GM04504 (cell line): Measurements from ENCODE around the gene BMF.
"Not testable (repeated sequence)": the region's sequence is repeated elsewhere in the genome, so short reads cannot be mapped to it uniquely, and the experiment has no call there.

Experiments used
- DNase-seq: peaks from one replicate; pipeline ENCODE4 v3.0.0-alpha.2; 2012; ENCODE audit warnings: low read depth

The BMF gene, protein sequence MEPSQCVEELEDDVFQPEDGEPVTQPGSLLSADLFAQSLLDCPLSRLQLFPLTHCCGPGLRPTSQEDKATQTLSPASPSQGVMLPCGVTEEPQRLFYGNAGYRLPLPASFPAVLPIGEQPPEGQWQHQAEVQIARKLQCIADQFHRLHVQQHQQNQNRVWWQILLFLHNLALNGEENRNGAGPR

GRCh38 chr15:40108855-40109735 lies at the start of gene BMF:
BMF (minus strand) TSS chr15:40108879; CDS start chr15:40106086, 2,793 bp downstream.
- peak; percentile 96 for DNase-seq

- DNase-seq, result no peak
Measured at GRCh38 chr15:40157778-40158447, 49.2 kb upstream of the BMF start.

GRCh38 chr15:40155270-40155910 lies 46.7 kb upstream of the BMF start:
- DNase-seq, result no peak

DNA sequence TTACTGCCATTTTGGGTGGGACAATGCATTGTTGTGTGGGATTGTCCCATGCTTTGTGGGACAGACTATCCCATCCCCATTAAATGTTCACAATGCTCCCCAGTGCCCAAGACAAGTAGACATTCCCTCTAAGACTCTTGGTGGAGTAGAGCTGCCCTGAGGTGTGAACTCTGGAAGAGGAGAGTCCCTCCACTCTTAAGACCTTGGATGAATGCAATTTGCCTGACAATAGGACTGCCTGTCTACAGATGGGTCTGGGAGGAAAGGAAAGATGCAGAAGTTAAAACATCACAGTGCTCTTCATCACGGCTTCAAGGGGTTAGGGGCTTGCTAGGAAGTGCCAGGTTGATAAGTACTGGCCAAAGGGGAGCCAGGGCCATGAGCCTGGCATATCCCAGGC lies 46.1 kb upstream of the BMF start:
- DNase-seq, result not testable (repeated sequence)

DNA sequence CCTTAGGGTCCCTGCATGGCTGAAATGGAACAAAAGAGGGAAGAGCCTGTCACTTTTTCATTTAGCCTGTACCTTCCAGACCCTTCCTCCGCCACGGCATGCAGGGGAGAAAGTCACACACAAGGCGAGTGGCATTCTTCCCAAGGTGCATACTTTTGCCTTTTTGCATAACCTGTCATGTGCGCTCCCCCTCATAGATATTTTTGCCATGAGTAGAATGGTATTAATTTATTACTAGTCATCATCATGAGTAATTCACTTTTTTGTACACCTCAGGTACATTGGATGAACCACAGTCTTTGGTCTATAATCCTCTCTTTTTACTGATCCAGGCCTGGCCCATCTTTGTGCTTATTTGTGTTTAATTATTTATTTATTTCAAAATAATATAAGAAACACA lies 43.3 kb upstream of the BMF start:
- no peak for DNase-seq

GRCh38 chr15:40151499-40151898 lies 42.8 kb upstream of the BMF start:
- no peak for DNase-seq

- DNase-seq, result no peak
Measured at GRCh38 chr15:40150163-40150925, 41.7 kb upstream of the BMF start.

DNA sequence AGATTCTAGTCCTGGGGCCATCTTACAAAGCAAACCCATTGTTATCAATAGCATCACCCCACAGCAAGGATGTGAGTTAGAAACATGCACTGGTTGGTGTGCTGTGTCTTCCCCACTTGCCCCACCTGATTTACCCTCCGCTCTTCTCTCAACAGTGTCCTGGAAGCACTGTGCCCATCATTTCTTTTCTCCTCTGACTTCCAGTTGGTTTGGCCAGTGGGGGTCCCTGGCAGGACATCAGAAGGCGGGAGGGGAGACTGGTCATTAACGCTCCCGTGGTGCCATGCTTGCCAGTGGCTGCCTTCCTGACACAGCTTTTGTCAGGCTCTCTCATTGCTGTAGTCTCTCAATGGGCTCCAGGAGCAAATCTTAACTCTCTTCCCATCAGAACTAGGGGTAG lies 40.7 kb upstream of the BMF start:
- DNase-seq, result no peak

DNA sequence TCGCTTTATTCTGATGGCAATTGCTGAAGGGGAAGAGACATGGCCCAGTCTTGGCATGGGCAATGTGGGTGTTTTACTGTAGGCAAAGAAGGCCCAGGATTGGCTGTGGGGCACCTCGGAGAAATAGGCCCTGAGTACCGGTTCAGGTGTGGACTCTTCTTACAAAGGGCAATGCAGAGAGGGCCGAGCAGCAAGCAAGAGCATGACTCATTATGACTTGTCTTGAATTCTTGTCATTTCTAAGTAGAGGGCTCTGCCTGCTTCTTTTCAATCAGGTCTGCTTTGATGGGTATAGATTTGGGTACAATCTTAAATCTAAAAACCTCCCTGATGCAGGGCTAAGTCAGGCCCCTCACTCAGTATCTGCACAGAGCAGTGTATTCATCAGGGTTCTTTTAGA lies 37.4 kb upstream of the BMF start:
- no peak for DNase-seq

DNA sequence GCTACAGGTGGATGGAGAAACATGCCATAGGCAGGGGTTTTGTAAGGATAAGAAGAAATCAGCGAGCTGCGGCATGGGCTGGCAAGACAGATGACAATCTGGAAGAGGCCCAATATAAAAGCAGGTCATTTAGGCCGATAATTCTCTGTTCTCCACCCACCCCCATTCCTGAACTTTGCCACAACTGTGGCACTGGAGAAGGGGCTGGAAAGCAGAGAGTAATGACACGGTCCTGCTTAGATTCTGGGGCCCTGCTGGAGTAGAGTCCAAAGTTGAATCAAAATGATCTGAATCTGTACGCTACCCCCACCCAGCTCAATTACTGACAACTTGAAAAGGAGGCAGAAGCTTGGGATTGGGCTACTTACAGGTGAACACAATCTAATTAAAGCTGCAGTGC lies 33.7 kb upstream of the BMF start:
- DNase-seq, result no peak

GRCh38 chr15:40138201-40138570 lies 29.5 kb upstream of the BMF start:
- DNase-seq, result not testable (repeated sequence)

GRCh38 chr15:40137303-40138200 lies 28.9 kb upstream of the BMF start:
- DNase-seq, result no peak

DNA sequence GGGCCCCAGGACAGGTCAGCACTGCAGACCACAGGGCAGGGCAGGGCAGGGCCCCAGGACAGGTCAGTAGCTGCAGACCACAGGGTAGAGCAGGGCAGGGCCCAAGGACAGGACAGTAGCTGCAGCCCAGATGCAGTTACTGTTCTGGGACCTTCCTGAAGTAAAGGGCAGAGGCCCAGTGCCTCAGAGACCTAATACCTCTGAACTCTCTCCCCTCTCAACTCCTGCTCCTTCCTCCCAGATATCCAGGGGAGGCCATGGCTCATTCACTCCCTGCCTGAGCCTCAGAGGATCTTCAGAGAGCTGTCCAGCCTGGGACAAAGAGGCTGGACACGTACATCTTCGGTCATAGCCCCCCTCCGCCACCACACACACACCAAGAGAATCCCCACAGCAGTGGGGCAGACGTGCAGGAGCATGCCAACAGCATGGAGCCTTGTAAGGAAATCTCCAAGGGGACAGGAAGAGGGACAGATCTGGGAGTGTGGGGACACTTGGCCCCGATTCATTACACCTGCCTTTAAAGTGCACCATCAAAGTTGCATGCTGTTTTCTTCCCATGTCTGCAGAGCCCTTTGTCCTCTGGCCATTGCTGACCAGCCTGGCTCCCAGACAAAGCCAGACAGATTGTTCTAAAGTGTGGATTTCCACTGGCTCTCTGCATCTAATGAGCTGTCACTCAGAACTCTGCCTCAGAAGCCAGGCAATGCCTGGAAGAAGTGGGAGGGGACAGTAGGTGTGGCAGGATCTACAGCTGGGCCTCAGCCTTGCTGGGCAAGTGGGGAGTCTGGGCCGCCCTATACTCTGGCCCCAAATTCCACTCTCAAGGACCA lies 28.0 kb upstream of the BMF start:
- DNase-seq, result no peak

DNA sequence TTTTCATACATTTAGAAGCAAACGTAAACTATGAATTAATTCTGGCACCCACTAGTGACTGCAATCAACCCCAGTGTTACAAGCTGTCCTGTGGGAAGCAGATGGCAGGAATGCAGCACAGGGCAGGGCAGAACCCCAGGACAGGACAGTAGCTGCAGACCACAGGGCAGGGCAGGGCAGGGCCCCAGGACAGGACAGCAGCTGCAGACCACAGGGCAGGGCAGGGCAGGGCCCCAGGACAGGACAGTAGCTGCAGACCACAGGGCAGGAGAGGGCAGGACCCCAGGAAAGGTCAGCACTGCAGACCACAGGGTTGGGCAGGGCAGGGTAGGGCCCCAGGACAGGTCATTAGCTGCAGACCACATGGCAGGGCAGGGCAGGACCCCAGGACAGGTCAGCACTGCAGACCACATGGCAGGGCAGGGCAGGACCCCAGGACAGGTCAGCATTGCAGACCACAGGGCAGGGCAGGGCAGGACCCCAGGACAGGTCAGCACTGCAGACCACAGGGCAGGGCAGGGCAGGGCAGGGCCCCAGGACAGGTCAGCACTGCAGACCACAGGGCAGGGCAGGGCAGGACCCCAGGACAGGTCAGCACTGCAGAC lies 27.3 kb upstream of the BMF start:
- not testable (repeated sequence) for DNase-seq

DNA sequence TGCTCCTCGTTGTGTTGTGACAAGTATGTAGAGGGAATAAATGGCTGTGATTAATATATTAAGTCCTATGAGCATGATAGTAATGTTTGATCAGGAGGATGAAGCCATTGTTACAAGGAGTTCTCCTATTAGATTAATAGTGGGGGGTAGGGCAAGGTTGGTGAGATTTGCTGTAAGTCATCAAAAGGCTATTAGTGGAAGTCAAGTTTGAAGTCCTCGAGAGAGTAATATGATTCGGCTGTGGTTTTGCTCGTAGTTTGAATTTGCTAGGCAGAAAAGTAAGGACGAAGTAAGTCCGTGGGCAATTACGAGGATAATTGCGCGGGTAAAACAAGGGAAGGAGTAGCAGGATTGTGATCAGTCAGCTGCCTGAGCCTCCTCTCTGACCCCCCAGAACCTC lies 26.2 kb upstream of the BMF start:
- no peak for DNase-seq

- DNase-seq, result no peak
Measured at GRCh38 chr15:40133544-40133943, 24.9 kb upstream of the BMF start.

DNA sequence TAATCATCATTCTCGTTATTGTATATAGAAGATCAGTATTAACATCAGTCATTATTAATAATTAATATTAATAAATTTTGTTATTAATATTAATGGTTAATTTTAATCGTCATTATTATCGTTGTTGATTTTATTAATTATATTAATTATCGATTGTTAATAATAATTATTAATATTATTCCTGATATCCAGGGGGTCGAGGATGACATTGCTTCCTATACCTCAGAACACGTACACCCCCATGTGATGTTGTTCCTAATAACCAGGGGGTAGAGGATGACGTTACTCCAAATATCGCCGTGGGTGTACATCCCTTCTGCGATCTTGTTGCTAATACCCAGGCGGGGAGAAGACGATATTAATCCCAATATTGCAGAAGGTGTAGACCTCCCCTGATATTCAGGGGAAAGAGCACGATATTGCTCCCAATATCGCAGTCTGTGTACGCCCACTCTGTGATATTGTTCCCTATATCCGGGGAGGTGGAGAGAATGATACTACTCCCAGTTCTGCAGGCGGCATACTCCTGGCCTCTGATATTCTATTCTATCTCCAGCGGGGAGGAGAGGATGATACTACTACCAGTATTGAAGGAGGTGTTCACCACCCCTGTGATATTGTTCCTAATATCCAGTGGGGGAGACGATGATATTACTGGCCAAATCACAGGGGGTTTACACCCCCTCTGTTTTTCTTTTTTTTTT lies 22.3 kb upstream of the BMF start:
- DNase-seq, result no peak

DNA sequence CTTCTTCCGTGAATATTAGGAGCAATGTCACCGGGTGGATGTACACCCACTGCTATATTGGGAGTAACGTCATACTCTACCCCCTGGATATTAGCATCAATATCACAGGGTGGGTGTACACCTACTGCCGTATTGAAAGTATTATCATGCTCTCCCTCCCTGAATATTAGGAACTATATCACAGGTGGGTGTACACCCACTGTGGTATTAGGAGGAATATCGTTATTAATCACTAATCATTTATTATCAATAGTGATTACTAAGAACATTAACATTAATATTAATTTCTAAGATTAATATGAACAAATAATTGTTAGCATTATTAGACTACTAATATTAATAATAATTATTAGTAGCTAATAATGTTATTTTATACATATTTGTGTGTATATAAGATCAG lies 21.4 kb upstream of the BMF start:
- DNase-seq, result no peak
